Pancreas (tissue), 10 donors: ENCODE data around the gene AFAP1L1. TPM values are rescaled to one million over a fixed set of nuclear protein-coding genes. Genes with fewer than 3 reads are reported as not detected.
A peak's percentile ranks its signal among the peaks of the same experiment; 100 is the strongest.

Experiments
- ATAC-seq, 4 donors: fragments of 200-7000 bp; cut with Tn5 transposase; one replicate each; pipeline versions ENCODE4 v1.8.0 to v1.9.1; 2020; ENCODE audit warnings: mild to moderate bottlenecking in 4 of 4, moderate library complexity in 4 of 4
- DNase-seq, 6 donors: peaks; one replicate each; pipeline ENCODE4 v3.0.0-alpha.2; 2020
- FAIRE-seq: peaks from 2 replicates; lab custom pipeline; 2012; peaks lifted over from hg19 to GRCh38; lab: Jason Lieb, UNC
- H3K27ac ChIP-seq, 4 donors: fragments of 200-600 bp; sonication (generic); 1 replicate in 3 of 4; 2 replicates in 1 of 4; pipeline versions ENCODE4 v1.5.0 to v1.8.0; 2020
- H3K27me3 ChIP-seq, 4 donors: fragments of 200-600 bp; one replicate each; pipeline ENCODE4 v1.8.0; 2021
- H3K36me3 ChIP-seq, 3 donors: fragments of 200-600 bp; sonication (generic) in 1 of 3; one replicate each; pipeline versions ENCODE4 v1.5.0 to v1.8.0; 2020 to 2021
- H3K4me1 ChIP-seq, 3 donors: fragments of 200-600 bp; one replicate each; pipeline ENCODE4 v1.8.0; 2021
- H3K4me3 ChIP-seq, 4 donors: fragments of 200-600 bp; sonication (generic) in 2 of 4; one replicate each; pipeline versions ENCODE4 v1.5.0 to v1.8.0; 2020 to 2021
- H3K9me3 ChIP-seq, 4 donors: fragments of 200-600 bp; one replicate each; pipeline ENCODE4 v1.8.0; 2021
- WGBS, 2 donors: extraction: QIAGEN DNeasy Blood & Tissue Kit; methylation state at CpG; one replicate each; pipeline ENCODE4 v1.1.7; 2013; 5-methylcytosine and 5-hydroxymethylcytosine counted together
- intact Hi-C, 3 donors: fragments of 100-400 bp; cut with DNase I; formaldehyde crosslinking; loops; one replicate each; pipeline versions ENCODE4 v1.11.1 to v1.14.2; 2022
- polyA plus RNA-seq, 2 donors: library from polyadenylated mRNA; stranded (reverse); fragments of 200-250 nt; gene quantifications; one replicate each; pipeline ENCODE4 v1.2.3, GENCODE V29; 2013
- total RNA-seq, 6 donors: library from RNA; stranded (reverse); fragmentation: NEBNext Ultra II Directional in 4 of 6; extraction: Animal tissue kit (Norgen Biotek cat#: 25700) in 4 of 6; gene quantifications; one replicate each; pipeline versions ENCODE4 v1.2.1 to v1.2.4, GENCODE V29; 2021 to 2023
- TF ChIP-seq, protein P1 (sequence below), 4 donors: fragments of 200-600 bp; sonication (generic) in 3 of 4; IDR thresholded peaks; one replicate each; pipeline versions ENCODE4 v1.5.0 to v1.8.0; 2021; ENCODE audit warnings: antibody characterized with exemption in 4 of 4
- donor health status: healthy with polysubstance abuse.
- donor health status: DM: no; HTN: no; CAD: no; lungs with moderate emphysema.
- donor health status: DM: no; HTN: no; CAD: no.
- donor health status: control.
- donor health status: control.
- donor health status: Bipolar disorder and iron deficiency.
- donor health status: DM: yes; HTN: yes; CAD: no.
- donor health status: DM: no; HTN: no; CAD: no.
- donor health status: DM: no; HTN: no; CAD: no.
- donor health status: DM: yes; HTN: yes; CAD: no.

The AFAP1L1 gene
- total and polyA plus RNA-seq, 8 donors: 0.54 to 2.4 (median 1.2) TPM

DNA sequence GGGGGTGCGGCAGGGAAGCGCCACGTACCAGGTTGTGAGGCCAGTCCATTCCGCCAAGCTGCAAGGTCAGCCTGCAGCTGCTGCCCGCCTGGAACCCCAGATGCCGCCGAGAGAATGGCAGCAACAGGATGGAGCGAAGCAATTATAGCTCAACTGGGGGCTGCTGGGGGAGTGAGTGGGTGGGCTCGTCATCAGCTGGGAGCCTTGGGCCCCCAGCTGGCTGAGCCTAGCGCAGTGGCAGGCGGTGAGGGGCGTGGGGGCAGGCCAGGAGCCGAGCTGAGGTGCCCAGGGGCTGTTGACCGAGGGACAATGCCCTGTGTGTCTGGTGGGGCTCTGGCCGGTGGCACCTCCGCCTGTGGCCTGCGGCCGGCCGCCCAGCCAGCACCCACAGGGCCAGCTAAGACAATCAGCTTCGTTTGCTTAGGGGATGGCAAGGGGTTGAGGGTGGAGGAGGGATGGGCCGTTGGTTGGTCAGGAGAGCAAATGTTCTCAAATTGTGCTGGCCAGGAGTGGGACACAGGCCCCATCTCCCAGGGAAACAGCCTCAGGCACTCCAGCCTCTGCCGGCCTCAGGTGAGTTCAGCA lies 107.6 kb downstream of the AFAP1L1 start, which contains the start of gene IL17B:
Gene IL17B (minus strand): TSS at position 116 of the 585 bp plus-strand sequence. CDS start 67 bp downstream, at position 49.
- DNase-seq: no peak
- Histone ChIP-seq H3K27ac (no peak within 1 kb of the TSS), H3K4me1 (no peaks in the 10 kb centered on the region), H3K9me3 (no peaks in the 10 kb centered on the region), H3K4me3 (no peak within 1 kb of the TSS), H3K27me3 (no peaks in the 10 kb centered on the region), H3K36me3 (no peaks in the 10 kb centered on the region)
- intact Hi-C loops: no loop called here
- no peak for ATAC-seq
- 68 to 74% methylated on average over 22 of the region's 22 CpGs for WGBS, 2 donors
- FAIRE-seq: no peak
- TF ChIP-seq, protein P1, sequence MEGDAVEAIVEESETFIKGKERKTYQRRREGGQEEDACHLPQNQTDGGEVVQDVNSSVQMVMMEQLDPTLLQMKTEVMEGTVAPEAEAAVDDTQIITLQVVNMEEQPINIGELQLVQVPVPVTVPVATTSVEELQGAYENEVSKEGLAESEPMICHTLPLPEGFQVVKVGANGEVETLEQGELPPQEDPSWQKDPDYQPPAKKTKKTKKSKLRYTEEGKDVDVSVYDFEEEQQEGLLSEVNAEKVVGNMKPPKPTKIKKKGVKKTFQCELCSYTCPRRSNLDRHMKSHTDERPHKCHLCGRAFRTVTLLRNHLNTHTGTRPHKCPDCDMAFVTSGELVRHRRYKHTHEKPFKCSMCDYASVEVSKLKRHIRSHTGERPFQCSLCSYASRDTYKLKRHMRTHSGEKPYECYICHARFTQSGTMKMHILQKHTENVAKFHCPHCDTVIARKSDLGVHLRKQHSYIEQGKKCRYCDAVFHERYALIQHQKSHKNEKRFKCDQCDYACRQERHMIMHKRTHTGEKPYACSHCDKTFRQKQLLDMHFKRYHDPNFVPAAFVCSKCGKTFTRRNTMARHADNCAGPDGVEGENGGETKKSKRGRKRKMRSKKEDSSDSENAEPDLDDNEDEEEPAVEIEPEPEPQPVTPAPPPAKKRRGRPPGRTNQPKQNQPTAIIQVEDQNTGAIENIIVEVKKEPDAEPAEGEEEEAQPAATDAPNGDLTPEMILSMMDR (IDR thresholded peaks at IDR 0.05): no peak

DNA sequence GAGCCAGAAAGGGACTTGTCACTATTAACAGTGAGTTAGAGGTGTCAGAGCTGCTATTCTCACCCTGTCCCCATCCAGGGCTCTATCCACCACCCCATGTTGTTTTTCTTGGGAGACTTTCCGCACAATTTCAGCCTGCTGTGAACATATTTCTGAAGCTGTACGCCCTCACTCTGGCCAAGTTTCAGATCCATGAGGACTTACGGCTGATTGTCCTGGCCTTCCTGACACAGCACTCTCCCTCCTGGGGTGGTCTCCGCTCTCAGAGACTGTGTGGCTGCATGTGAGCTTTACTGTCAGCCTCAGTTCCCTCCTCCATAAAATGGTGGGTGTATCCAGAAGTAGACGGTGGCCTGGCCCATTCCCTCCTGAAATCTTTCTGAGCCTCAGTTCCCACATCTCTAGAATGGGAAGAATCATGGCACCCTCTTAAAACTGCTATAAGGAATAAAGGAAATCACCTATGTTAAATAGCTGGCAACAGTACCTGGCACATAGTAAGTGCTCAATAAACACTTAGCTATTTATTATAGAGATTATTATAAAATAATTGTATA lies 108.2 kb downstream of the AFAP1L1 start:
- Histone ChIP-seq H3K9me3 (no peaks in the 10 kb centered on the region), H3K27me3 (no peaks in the 10 kb centered on the region), H3K4me3 (no peak overlapping the region), H3K27ac (no peak overlapping the region), H3K4me1 (no peaks in the 10 kb centered on the region), H3K36me3 (no peaks in the 10 kb centered on the region)
- FAIRE-seq (no peak), DNase-seq (no peak), ATAC-seq (no peak)
- intact Hi-C loops: loop anchor here in 2 of 3 donors (5.0 kb wide), 2 partner anchors 47 to 182 kb away; no protein-coding TSS in a partner anchor
- TF ChIP-seq, protein P1 (IDR thresholded peaks at IDR 0.05): no peak
- WGBS, 2 donors: 89 to 91% methylated on average over 5 of the region's 5 CpGs

DNA sequence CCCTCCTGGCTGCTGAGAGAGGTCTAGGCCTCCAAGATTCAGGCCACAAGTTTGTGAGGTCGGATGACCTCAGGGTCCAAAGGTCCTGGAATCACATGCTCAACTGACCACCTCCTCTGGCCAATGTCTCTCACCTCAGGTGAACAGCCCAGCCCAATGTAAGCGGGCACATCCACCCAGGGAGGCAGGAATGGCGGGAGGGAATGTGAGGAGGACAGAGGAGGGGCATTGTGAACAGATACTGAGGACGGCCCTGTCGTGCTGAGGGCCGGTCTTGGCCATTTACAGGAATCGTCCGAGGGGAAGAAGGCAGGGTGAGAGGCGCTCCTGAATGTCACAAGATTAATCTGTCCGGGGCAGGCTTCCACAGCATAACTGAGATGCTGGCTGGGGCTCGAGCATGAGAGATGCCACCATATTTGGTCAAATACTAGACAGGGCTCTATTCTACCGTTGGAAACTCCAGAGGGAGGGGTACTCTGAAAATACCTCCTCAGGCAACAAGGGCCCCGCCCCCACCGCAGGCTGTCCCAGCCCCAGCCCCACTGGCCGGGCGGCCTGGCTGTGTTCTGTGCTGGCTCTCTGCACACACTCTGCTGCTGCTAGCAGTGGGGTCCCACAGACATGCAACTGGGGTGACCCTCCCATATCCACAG lies 108.9 kb downstream of the AFAP1L1 start:
- H3K27ac ChIP-seq: no peak overlapping the region
- H3K4me3 ChIP-seq: no peak overlapping the region
- intact Hi-C loops: loop anchor here in 2 of 3 donors (5.0 kb wide), 2 partner anchors 47 to 182 kb away; no protein-coding TSS in a partner anchor
- H3K27me3 ChIP-seq: no peaks in the 10 kb centered on the region
- ATAC-seq (no peak), FAIRE-seq (no peak), DNase-seq (no peak)
- H3K9me3 ChIP-seq: no peaks in the 10 kb centered on the region
- H3K36me3 ChIP-seq: no peaks in the 10 kb centered on the region
- TF ChIP-seq, protein P1 (IDR thresholded peaks at IDR 0.05): no peak
- WGBS, 2 donors: 69 to 77% methylated on average over 16 of the region's 16 CpGs
- H3K4me1 ChIP-seq: no peaks in the 10 kb centered on the region

DNA sequence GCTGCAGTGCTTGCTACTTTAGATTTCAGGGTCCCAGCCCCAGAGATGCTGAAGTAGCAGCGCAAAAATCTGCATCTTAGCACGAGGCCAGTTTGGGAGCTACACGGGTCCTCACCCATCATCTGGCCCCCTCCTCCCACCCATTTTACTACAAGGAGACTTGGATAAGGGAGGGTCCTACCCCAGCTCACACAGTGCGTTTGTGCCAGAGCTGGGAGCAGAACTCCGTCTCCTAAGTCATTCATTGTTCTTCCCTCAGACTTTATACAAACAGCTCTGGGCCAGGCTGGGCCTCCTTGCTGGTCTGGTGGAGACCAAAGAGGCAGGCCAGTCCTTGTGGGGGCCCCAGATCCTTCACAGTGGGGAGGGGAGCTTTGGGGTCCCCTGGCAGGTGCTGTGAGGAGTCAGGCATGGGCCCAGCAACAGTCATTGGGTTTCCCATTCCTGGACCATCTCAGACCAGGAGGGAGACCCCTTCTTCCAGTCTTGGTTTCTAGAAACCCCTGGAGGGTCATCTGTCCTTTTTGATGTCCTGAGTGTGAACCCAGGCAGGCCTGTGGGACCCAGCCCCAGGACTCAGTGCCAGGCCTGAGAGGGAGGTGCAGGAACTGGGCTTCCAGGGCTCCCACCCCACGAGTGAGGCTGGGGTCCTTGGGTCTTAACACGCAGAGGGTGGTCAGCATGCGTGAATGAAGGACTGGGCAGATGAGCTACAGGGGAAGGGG lies 109.8 kb downstream of the AFAP1L1 start:
- H3K36me3 ChIP-seq: no peaks in the 10 kb centered on the region
- ATAC-seq (peak in 2 of 4 donors; percentile 15 to 18), FAIRE-seq (no peak), DNase-seq (no peak)
- H3K9me3 ChIP-seq: no peaks in the 10 kb centered on the region
- TF ChIP-seq, protein P1 (IDR thresholded peaks at IDR 0.05): no peak
- H3K27ac ChIP-seq: no peak overlapping the region
- H3K27me3 ChIP-seq: no peaks in the 10 kb centered on the region
- intact Hi-C loops: loop anchor here in 2 of 3 donors (5.0 kb wide), 2 partner anchors 46 to 181 kb away; no protein-coding TSS in a partner anchor
- 54 to 56% methylated on average over 8 of the region's 8 CpGs for WGBS, 2 donors
- H3K4me3 ChIP-seq: no peak overlapping the region
- H3K4me1 ChIP-seq: no peaks in the 10 kb centered on the region
